NCI-H2081 (cell line): Measurements from ENCODE around the gene BAHCC1.

Experiments used
- DNase-seq, 2 experiments: peaks; one replicate each; lab custom pipeline; 2025; lab: John Stamatoyannopoulos, UW

The BAHCC1 gene

GRCh38 chr17:81367171-81367570 is 28.1 kb upstream of the BAHCC1 start:
- no peak for DNase-seq

GRCh38 chr17:81368161-81369022 is 26.9 kb upstream of the BAHCC1 start:
- DNase-seq = no peak

DNA sequence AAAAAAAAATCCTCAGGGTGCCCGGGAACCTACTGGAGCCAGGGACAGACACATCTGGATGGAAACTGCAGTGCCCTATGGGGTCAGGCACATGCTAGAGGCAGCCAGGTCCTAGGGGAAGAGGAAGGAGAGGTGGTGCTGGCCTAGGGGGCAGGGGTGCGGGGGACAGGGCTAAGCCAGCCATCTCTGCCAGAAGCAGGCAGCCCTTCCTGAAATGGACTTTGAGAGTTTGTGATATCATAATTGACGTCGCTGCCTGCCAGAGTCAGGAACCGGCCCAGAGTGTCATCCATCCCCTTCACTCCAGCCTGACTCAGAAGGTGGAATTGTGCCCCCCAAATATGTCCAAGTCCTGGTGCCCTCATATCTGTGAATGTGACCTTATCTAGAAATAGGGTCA is 25.0 kb upstream of the BAHCC1 start:
- no peak for DNase-seq

- DNase-seq = no peak
Measured at GRCh38 chr17:81371910-81372760, 23.1 kb upstream of the BAHCC1 start.

DNA sequence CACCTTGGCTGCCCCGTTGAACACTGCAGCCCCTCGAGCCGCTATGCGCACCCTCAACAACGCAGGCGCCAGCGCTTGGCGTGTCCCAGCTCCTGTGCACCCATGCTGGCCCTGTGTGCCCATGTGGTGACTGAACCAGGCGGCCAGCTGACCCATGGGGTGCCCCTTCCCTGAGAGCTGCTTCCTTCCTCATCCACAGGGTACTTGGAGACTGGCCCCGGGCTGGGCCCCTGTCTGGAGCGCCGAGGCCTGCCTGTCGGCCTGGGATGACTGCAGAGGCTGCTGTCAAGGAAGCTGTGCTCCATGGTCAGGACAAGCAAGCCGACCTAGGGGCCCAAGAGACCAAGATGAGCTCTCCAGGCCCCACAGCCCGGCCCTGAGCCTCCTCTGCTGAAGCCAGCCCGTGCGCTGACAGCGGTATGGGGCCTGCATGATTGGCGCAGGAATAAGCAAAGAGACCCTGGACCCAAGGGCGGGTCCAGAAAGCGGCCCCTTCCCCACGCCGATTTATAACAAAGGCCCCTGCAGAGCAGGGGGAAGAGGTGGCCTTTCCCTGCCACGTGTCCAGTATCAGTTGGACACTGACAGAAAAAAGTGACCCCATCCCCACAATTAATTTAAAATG is 21.6 kb upstream of the BAHCC1 start:
- DNase-seq = no peak

DNA sequence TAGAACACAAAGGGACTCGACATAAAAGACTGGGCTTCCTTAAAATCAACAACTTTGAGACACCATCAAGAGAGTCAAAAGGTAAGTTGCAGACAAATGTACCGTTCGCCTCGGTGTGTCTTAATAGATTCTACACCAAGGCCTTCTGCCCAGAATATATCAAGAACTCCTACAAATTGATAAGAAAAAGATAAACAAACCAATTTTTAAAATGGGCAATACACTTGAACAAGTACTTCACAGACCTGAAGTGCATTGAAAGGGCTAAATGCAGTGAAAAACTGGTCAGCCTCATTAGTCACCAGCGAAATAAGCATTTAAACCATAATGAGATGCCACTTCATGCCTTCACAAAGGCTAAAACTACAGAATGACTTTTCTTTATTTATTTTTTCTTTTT is 20.4 kb upstream of the BAHCC1 start:
- DNase-seq = no peak

GRCh38 chr17:81376946-81377714 is 18.1 kb upstream of the BAHCC1 start:
- no peak for DNase-seq

- DNase-seq = no peak
Measured at GRCh38 chr17:81378941-81379511, 16.2 kb upstream of the BAHCC1 start.

DNA sequence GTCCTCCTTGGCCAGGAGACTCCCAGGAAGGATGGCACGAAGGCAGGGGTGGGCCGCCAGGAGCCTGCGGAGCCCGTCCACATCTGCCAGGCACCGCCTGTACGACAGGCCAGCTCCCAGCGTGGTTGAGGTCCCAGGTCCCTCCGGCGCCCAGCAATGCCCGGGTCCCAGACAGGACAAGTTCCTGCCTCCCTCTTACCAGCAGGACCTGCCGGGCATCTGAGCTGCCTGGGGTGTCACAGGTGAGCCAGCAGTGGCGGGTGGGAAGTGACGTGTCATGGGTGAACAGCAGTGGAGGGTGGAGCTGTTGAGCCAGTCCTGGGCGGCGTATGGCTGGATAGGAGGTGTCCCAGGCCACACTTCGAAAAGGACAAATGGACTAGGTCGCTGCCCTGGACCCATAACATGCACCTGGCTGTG is 15.7 kb upstream of the BAHCC1 start:
- DNase-seq = no peak

GRCh38 chr17:81380131-81380530 is 15.1 kb upstream of the BAHCC1 start:
- DNase-seq = no peak

- no peak for DNase-seq
Measured at GRCh38 chr17:81380666-81381518, 14.4 kb upstream of the BAHCC1 start.

- DNase-seq = no peak
Measured at GRCh38 chr17:81381632-81382577, 13.4 kb upstream of the BAHCC1 start.

GRCh38 chr17:81382851-81383250 is 12.4 kb upstream of the BAHCC1 start:
- no peak for DNase-seq

GRCh38 chr17:81383504-81384421 is 11.5 kb upstream of the BAHCC1 start:
- DNase-seq = no peak

- no peak for DNase-seq
Measured at GRCh38 chr17:81384929-81385319, 10.3 kb upstream of the BAHCC1 start.

GRCh38 chr17:81385320-81386111 is 9.7 kb upstream of the BAHCC1 start:
- DNase-seq = no peak

DNA sequence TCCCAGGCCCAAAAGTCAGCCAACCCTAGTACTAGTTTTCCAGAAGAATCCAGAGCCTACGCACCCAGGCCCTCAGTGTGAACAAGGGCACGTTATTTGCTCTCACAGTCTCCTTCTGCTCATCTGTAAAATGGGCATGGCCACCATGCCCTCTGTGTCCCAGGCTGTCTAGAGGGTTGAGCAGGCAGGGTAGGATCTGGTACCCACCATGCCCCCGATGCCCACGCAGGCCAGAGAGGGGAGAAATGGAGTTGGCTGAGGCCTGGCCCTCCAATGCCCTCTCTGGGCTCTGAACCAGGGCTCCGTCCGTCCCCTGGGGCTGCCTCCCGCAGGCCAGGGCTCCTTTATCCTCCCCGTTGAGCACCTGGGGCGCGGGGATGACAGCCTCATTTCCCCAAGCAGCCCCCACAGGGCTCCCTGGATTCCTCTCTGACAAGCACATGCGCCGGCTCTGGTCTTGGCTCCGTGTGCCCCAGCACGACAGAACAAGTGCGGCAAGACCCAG is 9.1 kb upstream of the BAHCC1 start:
- DNase-seq = no peak
